Measurements from ENCODE around the gene MYL7. TPM values are rescaled to one million over a fixed set of nuclear protein-coding genes. Genes with fewer than 3 reads are reported as not detected.

MYL7 gene
- total and polyA plus RNA-seq, 2 of the 13 experiments (the other 11 are each of a cell fraction or from before 2014, with no cell fraction given): 1.8 TPM; not detected in 1

DNA sequence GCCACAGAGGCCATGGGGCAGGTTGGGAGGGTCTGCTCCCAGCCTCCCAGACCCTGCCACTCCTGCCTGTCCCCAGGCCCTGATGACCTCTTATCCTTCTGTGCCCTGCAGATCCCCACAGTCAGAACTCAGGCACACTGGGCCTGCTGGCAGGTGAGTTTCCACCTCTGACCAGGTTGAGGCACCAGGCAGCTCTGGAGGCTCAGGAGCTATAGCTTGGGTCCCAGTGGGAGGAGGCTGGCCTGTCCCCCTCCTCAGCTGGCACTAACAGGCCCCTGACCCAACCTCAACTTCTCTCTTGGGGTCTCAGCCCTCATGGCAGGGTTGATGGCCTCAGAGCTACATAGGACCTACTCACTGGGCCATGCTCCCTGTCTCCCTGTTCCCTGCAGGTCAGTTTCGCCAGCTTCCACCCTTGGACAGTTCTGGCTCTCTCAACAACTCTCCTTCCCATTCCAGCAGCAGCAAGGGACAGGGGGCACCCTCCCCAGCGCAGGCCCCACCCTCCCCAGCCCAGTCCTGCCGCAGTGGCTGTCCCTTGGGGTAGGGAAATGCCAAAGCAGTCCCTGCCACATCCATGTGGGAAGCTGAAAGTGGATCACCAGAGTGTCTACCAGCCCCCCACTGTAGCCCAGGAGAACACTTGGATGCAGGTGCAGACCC is 39.7 kb downstream of the MYL7 start (continued):
- TF ChIP-seq ZNF550 (CRISPR knock-in tag; IDR thresholded peaks at IDR 0.05; ENCODE audit: borderline replicate concordance): no peak
- no peak for TF ChIP-seq SAFB2 (CRISPR knock-in tag; IDR thresholded peaks at IDR 0.05; ENCODE audit: borderline replicate concordance, low read depth)
- no peak for TF ChIP-seq ZNF549 (CRISPR knock-in tag; IDR thresholded peaks at IDR 0.05)
- TF ChIP-seq, protein P1, sequence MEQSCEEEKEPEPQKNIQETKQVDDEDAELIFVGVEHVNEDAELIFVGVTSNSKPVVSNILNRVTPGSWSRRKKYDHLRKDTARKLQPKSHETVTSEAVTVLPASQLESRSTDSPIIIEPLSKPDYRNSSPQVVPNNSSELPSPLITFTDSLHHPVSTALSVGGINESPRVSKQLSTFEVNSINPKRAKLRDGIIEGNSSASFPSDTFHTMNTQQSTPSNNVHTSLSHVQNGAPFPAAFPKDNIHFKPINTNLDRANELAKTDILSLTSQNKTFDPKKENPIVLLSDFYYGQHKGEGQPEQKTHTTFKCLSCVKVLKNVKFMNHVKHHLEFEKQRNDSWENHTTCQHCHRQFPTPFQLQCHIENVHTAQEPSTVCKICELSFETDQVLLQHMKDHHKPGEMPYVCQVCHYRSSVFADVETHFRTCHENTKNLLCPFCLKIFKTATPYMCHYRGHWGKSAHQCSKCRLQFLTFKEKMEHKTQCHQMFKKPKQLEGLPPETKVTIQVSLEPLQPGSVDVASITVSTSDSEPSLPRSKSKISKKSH (CRISPR knock-in tag; IDR thresholded peaks at IDR 0.05; ENCODE audit: borderline replicate concordance): no peak
- TF ChIP-seq ZKSCAN8 (CRISPR knock-in tag; IDR thresholded peaks at IDR 0.05; ENCODE audit: borderline replicate concordance): no peak
- TF ChIP-seq, protein P2, sequence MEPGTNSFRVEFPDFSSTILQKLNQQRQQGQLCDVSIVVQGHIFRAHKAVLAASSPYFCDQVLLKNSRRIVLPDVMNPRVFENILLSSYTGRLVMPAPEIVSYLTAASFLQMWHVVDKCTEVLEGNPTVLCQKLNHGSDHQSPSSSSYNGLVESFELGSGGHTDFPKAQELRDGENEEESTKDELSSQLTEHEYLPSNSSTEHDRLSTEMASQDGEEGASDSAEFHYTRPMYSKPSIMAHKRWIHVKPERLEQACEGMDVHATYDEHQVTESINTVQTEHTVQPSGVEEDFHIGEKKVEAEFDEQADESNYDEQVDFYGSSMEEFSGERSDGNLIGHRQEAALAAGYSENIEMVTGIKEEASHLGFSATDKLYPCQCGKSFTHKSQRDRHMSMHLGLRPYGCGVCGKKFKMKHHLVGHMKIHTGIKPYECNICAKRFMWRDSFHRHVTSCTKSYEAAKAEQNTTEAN (CRISPR knock-in tag; conservative IDR thresholded peaks at IDR 0.05): no peak
- no peak for TF ChIP-seq SALL2 (CRISPR knock-in tag; IDR thresholded peaks at IDR 0.05)
- no peak for TF ChIP-seq TCF7 (IDR thresholded peaks at IDR 0.05; ENCODE audit: low read depth)
- 0 out of 2 replicates have a peak, but pooled peaks have one; percentile 39 for TF ChIP-seq HDAC1 (CRISPR knock-in tag; IDR thresholded peaks at IDR 0.05)
- no peak for TF ChIP-seq ZNF572 (CRISPR knock-in tag; IDR thresholded peaks at IDR 0.05)
- TF ChIP-seq RFXANK (CRISPR knock-in tag; IDR thresholded peaks at IDR 0.05): no peak
- TF ChIP-seq JUN (CRISPR knock-in tag; IDR thresholded peaks at IDR 0.05): no peak
- TF ChIP-seq, protein P3, sequence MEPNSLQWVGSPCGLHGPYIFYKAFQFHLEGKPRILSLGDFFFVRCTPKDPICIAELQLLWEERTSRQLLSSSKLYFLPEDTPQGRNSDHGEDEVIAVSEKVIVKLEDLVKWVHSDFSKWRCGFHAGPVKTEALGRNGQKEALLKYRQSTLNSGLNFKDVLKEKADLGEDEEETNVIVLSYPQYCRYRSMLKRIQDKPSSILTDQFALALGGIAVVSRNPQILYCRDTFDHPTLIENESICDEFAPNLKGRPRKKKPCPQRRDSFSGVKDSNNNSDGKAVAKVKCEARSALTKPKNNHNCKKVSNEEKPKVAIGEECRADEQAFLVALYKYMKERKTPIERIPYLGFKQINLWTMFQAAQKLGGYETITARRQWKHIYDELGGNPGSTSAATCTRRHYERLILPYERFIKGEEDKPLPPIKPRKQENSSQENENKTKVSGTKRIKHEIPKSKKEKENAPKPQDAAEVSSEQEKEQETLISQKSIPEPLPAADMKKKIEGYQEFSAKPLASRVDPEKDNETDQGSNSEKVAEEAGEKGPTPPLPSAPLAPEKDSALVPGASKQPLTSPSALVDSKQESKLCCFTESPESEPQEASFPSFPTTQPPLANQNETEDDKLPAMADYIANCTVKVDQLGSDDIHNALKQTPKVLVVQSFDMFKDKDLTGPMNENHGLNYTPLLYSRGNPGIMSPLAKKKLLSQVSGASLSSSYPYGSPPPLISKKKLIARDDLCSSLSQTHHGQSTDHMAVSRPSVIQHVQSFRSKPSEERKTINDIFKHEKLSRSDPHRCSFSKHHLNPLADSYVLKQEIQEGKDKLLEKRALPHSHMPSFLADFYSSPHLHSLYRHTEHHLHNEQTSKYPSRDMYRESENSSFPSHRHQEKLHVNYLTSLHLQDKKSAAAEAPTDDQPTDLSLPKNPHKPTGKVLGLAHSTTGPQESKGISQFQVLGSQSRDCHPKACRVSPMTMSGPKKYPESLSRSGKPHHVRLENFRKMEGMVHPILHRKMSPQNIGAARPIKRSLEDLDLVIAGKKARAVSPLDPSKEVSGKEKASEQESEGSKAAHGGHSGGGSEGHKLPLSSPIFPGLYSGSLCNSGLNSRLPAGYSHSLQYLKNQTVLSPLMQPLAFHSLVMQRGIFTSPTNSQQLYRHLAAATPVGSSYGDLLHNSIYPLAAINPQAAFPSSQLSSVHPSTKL (CRISPR knock-in tag; IDR thresholded peaks at IDR 0.05): no peak
- no peak for TF ChIP-seq NFRKB (IDR thresholded peaks at IDR 0.05)
- no peak for TF ChIP-seq ZNF782 (CRISPR knock-in tag; IDR thresholded peaks at IDR 0.05; ENCODE audit: borderline replicate concordance)
- TF ChIP-seq ZBTB7A (CRISPR knock-in tag; IDR thresholded peaks at IDR 0.05): peak; percentile 26; the same call in 1 of the 2 replicates
- no peak for TF ChIP-seq ARID2 (CRISPR knock-in tag; IDR thresholded peaks at IDR 0.05; ENCODE audit: borderline replicate concordance)
- TF ChIP-seq KDM3A (CRISPR knock-in tag; IDR thresholded peaks at IDR 0.05; ENCODE audit: low read depth): no peak
- TF ChIP-seq, protein P4, sequence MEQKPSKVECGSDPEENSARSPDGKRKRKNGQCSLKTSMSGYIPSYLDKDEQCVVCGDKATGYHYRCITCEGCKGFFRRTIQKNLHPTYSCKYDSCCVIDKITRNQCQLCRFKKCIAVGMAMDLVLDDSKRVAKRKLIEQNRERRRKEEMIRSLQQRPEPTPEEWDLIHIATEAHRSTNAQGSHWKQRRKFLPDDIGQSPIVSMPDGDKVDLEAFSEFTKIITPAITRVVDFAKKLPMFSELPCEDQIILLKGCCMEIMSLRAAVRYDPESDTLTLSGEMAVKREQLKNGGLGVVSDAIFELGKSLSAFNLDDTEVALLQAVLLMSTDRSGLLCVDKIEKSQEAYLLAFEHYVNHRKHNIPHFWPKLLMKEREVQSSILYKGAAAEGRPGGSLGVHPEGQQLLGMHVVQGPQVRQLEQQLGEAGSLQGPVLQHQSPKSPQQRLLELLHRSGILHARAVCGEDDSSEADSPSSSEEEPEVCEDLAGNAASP (CRISPR knock-in tag; IDR thresholded peaks at IDR 0.05; ENCODE audit: borderline replicate concordance): no peak
- no peak for TF ChIP-seq MIXL1 (CRISPR knock-in tag; IDR thresholded peaks at IDR 0.05)
- TF ChIP-seq, protein P5, sequence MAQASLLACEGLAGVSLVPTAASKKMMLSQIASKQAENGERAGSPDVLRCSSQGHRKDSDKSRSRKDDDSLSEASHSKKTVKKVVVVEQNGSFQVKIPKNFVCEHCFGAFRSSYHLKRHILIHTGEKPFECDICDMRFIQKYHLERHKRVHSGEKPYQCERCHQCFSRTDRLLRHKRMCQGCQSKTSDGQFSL (CRISPR knock-in tag; IDR thresholded peaks at IDR 0.05): no peak
- no peak for TF ChIP-seq JARID2 (CRISPR knock-in tag; IDR thresholded peaks at IDR 0.05; ENCODE audit: insufficient replicate concordance)
- TF ChIP-seq CREM (IDR thresholded peaks at IDR 0.05): no peak
- TF ChIP-seq CREM (CRISPR knock-in tag; IDR thresholded peaks at IDR 0.05): no peak
